ENCODE data around the gene GATA6.

GRCh38 chr18:22238681-22239080 is 69.3 kb downstream of the GATA6 start:
- TF ChIP-seq ZNF512 (CRISPR knock-in tag; IDR thresholded peaks at IDR 0.05) (no peak), ZBTB21 (CRISPR knock-in tag; IDR thresholded peaks at IDR 0.05) (no peak), CEBPB (IDR thresholded peaks at IDR 0.05; ENCODE audit: borderline replicate concordance, low read depth, low read length) (no peak), ASH2L (IDR thresholded peaks at IDR 0.05; ENCODE audit: insufficient read length, low read depth, low read length) (no peak), CC2D1A (CRISPR knock-in tag; IDR thresholded peaks at IDR 0.05) (no peak), ZFAT (CRISPR knock-in tag; conservative IDR thresholded peaks at IDR 0.05) (no peak), ZNF772 (CRISPR knock-in tag; IDR thresholded peaks at IDR 0.05) (no peak), ZNF737 (CRISPR knock-in tag; IDR thresholded peaks at IDR 0.05; ENCODE audit: borderline replicate concordance) (no peak), ZFP1 (CRISPR knock-in tag; IDR thresholded peaks at IDR 0.05) (no peak), NCOA5 (CRISPR knock-in tag; IDR thresholded peaks at IDR 0.05) (no peak), HNF4A (CRISPR knock-in tag; IDR thresholded peaks at IDR 0.05) (no peak), MAZ (IDR thresholded peaks at IDR 0.05; ENCODE audit: borderline replicate concordance, low read depth, low read length) (no peak), MAZ (CRISPR knock-in tag; IDR thresholded peaks at IDR 0.05; ENCODE audit: low read depth) (no peak)
